ENCODE measurements around the gene NADK.

NADK gene

DNA sequence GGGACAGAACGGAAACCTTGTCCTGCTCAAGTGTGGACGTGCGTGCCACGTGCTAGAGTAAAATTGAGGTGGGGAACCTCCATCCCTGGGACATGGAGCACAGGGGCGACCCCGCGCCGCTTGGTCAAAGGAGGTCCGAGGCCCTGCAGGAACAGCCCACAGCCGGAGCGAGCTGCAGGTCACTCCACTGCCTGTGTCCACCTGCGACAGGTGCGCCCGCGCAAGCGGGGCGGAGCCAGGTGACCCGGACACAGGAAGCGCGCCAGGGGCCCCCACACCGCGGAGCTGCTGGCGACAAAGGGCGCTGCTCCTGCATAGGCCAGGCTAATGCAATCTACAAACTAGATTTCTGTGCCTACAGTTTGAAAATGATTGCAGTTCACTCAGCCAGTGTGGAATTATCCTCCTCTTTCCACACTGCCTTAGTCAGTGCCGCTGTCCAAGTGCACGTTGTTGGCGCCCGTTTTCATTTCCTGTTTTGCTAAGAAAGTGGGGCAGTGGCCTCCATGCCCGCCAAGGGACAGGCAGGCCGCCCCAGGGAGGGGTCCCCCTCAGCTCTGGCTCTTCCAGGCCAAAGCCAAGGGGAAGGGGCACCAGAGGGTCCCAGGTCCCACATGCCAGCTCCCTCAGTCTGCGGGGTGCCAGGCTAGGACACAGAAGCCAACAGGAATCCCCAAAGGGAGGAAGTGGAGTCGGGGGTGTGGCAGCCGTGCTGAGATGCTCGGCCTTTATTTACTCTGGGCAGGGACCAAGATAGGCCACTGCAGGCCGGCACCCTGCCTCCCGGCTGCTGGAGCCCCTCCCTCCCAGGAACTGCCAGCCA lies 4.3 kb upstream of the NADK start:
- in situ Hi-C loops (cut with HindIII; ENCODE audit: low sequenced_read_pairs) = no loop called here
- no peak for DNase-seq (ENCODE audit: low read depth)
- TF ChIP-seq, protein P1, sequence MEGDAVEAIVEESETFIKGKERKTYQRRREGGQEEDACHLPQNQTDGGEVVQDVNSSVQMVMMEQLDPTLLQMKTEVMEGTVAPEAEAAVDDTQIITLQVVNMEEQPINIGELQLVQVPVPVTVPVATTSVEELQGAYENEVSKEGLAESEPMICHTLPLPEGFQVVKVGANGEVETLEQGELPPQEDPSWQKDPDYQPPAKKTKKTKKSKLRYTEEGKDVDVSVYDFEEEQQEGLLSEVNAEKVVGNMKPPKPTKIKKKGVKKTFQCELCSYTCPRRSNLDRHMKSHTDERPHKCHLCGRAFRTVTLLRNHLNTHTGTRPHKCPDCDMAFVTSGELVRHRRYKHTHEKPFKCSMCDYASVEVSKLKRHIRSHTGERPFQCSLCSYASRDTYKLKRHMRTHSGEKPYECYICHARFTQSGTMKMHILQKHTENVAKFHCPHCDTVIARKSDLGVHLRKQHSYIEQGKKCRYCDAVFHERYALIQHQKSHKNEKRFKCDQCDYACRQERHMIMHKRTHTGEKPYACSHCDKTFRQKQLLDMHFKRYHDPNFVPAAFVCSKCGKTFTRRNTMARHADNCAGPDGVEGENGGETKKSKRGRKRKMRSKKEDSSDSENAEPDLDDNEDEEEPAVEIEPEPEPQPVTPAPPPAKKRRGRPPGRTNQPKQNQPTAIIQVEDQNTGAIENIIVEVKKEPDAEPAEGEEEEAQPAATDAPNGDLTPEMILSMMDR (IDR thresholded peaks at IDR 0.05; ENCODE audit: low read depth, low read length, missing control alignments) = no peak
- no peak overlapping the region for H3K4me3 ChIP-seq (ENCODE audit: low read depth, low read length)

- H3K4me3 ChIP-seq (ENCODE audit: low read depth, low read length) = no peak overlapping the region
- DNase-seq (ENCODE audit: low read depth) = no peak
- in situ Hi-C loops (cut with HindIII; ENCODE audit: low sequenced_read_pairs) = no loop called here
- TF ChIP-seq, protein P1 (IDR thresholded peaks at IDR 0.05; ENCODE audit: low read depth, low read length, missing control alignments) = no peak
Observed at GRCh38 chr1:1781526-1781903, 3.2 kb upstream of the NADK start.

DNA sequence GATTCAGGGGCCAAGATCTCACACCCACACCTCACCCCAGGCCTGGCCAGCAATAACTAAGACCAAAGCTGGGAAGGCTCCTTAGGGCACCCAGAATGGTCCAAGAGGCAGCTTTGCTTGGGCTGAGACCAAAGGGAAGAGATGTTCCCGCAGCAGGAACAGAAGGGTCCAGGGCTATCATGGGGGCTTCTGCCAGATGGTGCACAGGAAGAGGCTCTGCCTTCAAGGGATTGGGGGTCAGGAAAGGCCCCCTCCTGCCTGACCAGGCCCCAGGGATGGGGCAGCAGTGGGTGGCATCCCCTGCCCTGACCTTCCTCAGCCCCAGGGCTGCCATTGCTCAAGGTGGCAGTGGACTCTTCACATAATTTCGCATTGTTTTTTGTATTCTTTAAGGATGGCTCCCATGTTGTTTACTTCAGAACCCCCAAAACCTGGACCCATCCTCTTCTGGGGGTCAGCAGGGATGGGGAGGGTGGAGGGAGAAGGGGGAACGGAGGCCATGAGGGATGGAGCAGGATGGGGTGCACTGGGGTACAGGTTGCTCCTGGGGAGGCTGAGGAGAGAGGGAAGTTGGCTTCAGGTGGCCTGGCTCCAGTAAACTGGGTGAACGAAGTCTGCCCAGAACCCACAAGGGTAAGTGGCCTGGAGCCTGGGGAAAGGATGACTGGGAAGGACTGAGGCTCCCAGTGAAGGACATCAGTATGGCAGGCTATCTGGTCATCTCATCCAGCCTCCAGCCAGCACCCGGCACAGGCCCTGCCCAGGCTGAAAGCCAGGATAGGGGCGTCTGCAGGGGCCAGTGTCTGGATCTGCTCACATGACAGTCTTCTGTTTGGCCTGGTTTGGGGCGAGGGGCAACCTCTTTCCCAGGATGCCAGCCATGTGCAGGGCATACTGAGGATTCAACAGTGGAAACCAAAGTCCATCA lies 2.6 kb upstream of the NADK start:
- H3K4me3 ChIP-seq (ENCODE audit: low read depth, low read length) = no peak overlapping the region
- in situ Hi-C loops (cut with HindIII; ENCODE audit: low sequenced_read_pairs) = no loop called here
- TF ChIP-seq, protein P1 (IDR thresholded peaks at IDR 0.05; ENCODE audit: low read depth, low read length, missing control alignments) = no peak
- no peak for DNase-seq (ENCODE audit: low read depth)

- in situ Hi-C loops (cut with HindIII; ENCODE audit: low sequenced_read_pairs) = no loop called here
- TF ChIP-seq, protein P1 (IDR thresholded peaks at IDR 0.05; ENCODE audit: low read depth, low read length, missing control alignments) = no peak
- peak; percentile 72 for DNase-seq (ENCODE audit: low read depth)
- no peak overlapping the region for H3K4me3 ChIP-seq (ENCODE audit: low read depth, low read length)
Observed at GRCh38 chr1:1779691-1780597, 1.7 kb upstream of the NADK start.

- no peak overlapping the region for H3K4me3 ChIP-seq (ENCODE audit: low read depth, low read length)
- no peak for DNase-seq (ENCODE audit: low read depth)
- in situ Hi-C loops (cut with HindIII; ENCODE audit: low sequenced_read_pairs) = no loop called here
- TF ChIP-seq, protein P1 (IDR thresholded peaks at IDR 0.05; ENCODE audit: low read depth, low read length, missing control alignments) = no peak
Observed at GRCh38 chr1:1779320-1779675, 1.0 kb upstream of the NADK start.
